Measurements from ENCODE around the gene EEF1AKMT3.

- TF ChIP-seq CTCF (IDR thresholded peaks at IDR 0.05) (no peak), POLR2A (IDR thresholded peaks at IDR 0.05) (no peak), EP300 (IDR thresholded peaks at IDR 0.05) (no peak), POLR2AphosphoS5 (IDR thresholded peaks at IDR 0.05) (no peak)
Observed at GRCh38 chr12:57767876-57768275, 4.5 kb upstream of the EEF1AKMT3 start.

All from sigmoid colon (tissue), 4 donors.